Spleen (tissue), 7 donors: Measurements from ENCODE around the gene UTRN.

Source experiments
- POLR2A ChIP-seq, 3 donors: fragments of 450-650 bp; IDR thresholded peaks; one replicate each; pipeline ENCODE4 v1.5.1; 2017; ENCODE audit warnings: antibody characterized with exemption in 3 of 3, mild to moderate bottlenecking in 1 of 3
- TF ChIP-seq, protein P1 (sequence below), 11 experiments: fragments of 200-600 bp in 7 of 11; fragments of 450-650 bp in 4 of 11; sonication (generic) in 4 of 11; IDR thresholded peaks in 8 of 11; conservative IDR thresholded peaks in 3 of 11; 1 replicate in 7 of 11; 2 replicates in 4 of 11; pipeline versions ENCODE4 v1.4.0 to v1.8.0; 2016 to 2021; ENCODE audit warnings: antibody characterized with exemption in 11 of 11, inconsistent platforms in 4 of 11, mild to moderate bottlenecking in 1 of 11
- donor health status: DM: no; HTN: no; CAD: no; lungs with moderate emphysema.
- donor health status: DM: no; HTN: no; CAD: no.
- donor health status: DM: no; HTN: no; CAD: no.

DNA sequence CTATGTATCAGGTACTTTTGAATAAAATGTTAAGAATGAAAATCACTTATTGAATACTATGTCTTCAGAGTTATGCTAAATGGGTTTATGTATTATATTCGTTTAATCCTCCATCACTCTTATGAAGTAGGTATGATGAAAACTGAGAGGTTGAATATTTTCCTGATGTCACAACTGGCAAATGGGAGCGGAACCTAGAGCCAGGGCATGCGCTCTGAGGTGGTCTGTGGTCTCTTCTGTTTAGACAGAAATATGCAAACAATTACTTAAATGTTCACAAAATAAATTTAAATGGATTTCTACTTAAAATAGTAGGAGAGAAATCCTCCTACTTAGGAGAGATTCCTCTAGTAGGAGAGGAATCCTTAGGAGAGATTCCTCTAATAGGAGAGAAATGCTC, 21.3 kb upstream of the UTRN start:
- TF ChIP-seq, protein P1, sequence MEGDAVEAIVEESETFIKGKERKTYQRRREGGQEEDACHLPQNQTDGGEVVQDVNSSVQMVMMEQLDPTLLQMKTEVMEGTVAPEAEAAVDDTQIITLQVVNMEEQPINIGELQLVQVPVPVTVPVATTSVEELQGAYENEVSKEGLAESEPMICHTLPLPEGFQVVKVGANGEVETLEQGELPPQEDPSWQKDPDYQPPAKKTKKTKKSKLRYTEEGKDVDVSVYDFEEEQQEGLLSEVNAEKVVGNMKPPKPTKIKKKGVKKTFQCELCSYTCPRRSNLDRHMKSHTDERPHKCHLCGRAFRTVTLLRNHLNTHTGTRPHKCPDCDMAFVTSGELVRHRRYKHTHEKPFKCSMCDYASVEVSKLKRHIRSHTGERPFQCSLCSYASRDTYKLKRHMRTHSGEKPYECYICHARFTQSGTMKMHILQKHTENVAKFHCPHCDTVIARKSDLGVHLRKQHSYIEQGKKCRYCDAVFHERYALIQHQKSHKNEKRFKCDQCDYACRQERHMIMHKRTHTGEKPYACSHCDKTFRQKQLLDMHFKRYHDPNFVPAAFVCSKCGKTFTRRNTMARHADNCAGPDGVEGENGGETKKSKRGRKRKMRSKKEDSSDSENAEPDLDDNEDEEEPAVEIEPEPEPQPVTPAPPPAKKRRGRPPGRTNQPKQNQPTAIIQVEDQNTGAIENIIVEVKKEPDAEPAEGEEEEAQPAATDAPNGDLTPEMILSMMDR (IDR thresholded peaks at IDR 0.05 in 8 of 11, conservative IDR thresholded peaks at IDR 0.05 in 3 of 11), result no peak
- TF ChIP-seq POLR2A (IDR thresholded peaks at IDR 0.05), result no peak
